ENCODE data around the gene ZNF823. TPM values are rescaled to one million over a fixed set of nuclear protein-coding genes. Genes with fewer than 3 reads are reported as not detected.

The ZNF823 gene
- polyA plus RNA-seq, 2 of the 4 experiments (the other 2 are of a cell fraction), result 2.9 to 3.7 TPM

GRCh38 chr19:11705474-11705873 is 33.3 kb downstream of the ZNF823 start:
- Histone ChIP-seq H3K4me1 (no peaks in the 10 kb centered on the region), H3K4me3 (no peak overlapping the region), H3K9me3 (peaks cover 3% of the 10 kb centered on the region; the same call in 2 of the 3 replicates), H3K27ac (no peak overlapping the region), H3K4me2 (no peak overlapping the region)
- 9% methylated on average over 3 of the region's 3 CpGs for WGBS (ENCODE audit: missing lambda C conversion rate)
- TF ChIP-seq RAD21 (conservative IDR thresholded peaks at IDR 0.05 in 1 of 2, IDR thresholded peaks at IDR 0.05 in 1 of 2) (no peak), SMC3 (IDR thresholded peaks at IDR 0.05) (no peak), HOXB5 (CRISPR knock-in tag; IDR thresholded peaks at IDR 0.05) (no peak), JUNB (IDR thresholded peaks at IDR 0.05) (no peak), NFE2L2 (conservative IDR thresholded peaks at IDR 0.05; ENCODE audit: low read length) (no peak), BHLHE40 (IDR thresholded peaks at IDR 0.05; ENCODE audit: low read depth, low read length) (no peak), E2F6 (IDR thresholded peaks at IDR 0.05; ENCODE audit: borderline replicate concordance, low read depth) (no peak), FOSL2 (IDR thresholded peaks at IDR 0.05) (no peak), FOSL2 (CRISPR knock-in tag; IDR thresholded peaks at IDR 0.05) (no peak), GATA3 (IDR thresholded peaks at IDR 0.05; ENCODE audit: borderline replicate concordance) (no peak), USF2 (IDR thresholded peaks at IDR 0.05) (no peak), TFCP2L1 (CRISPR knock-in tag; IDR thresholded peaks at IDR 0.05) (no peak), CBX2 (IDR thresholded peaks at IDR 0.05; ENCODE audit: borderline replicate concordance, low read depth) (no peak), JUN (IDR thresholded peaks at IDR 0.05) (no peak), REST (IDR thresholded peaks at IDR 0.05) (no peak), PHF8 (IDR thresholded peaks at IDR 0.05; ENCODE audit: borderline replicate concordance, low read depth) (no peak), ZSCAN20 (CRISPR knock-in tag; IDR thresholded peaks at IDR 0.05) (no peak)
- ChIA-PET POLR2A (no interaction called here), CTCF (interaction anchor here (0.5 kb wide), 1 partner anchor 134 kb away, joined by 3 read pairs; no protein-coding TSS in a partner anchor)
- DNase-seq (ENCODE audit: low read depth in 1 of 2, low spot score in 1 of 2) (no peak), ATAC-seq (no peak), FAIRE-seq (no peak)

GRCh38 chr19:11704626-11705025 is 34.1 kb downstream of the ZNF823 start:
- 5% methylated on average over 2 of the region's 2 CpGs for WGBS (ENCODE audit: missing lambda C conversion rate)
- Histone ChIP-seq H3K4me3 (no peak overlapping the region), H3K27ac (no peak overlapping the region), H3K4me2 (no peak overlapping the region), H3K9me3 (peaks cover 3% of the 10 kb centered on the region; the same call in 2 of the 3 replicates), H3K4me1 (no peaks in the 10 kb centered on the region)
- CTCF ChIA-PET, result no interaction called here
- no peak for ATAC-seq
- no peak for DNase-seq (ENCODE audit: low read depth in 1 of 2, low spot score in 1 of 2)
- FAIRE-seq, result no peak
- TF ChIP-seq MAFK (IDR thresholded peaks at IDR 0.05; ENCODE audit: partially characterized antibody) (no peak), NPAS2 (CRISPR knock-in tag; IDR thresholded peaks at IDR 0.05; ENCODE audit: borderline replicate concordance) (no peak), CBX2 (IDR thresholded peaks at IDR 0.05; ENCODE audit: borderline replicate concordance, low read depth) (no peak), HOXB5 (CRISPR knock-in tag; IDR thresholded peaks at IDR 0.05) (no peak), POLR2A (IDR thresholded peaks at IDR 0.05; ENCODE audit: low read length) (no peak), MYC (IDR thresholded peaks at IDR 0.05; ENCODE audit: borderline replicate concordance, low read length) (no peak), TP53 (CRISPR knock-in tag; IDR thresholded peaks at IDR 0.05) (no peak), RNF2 (IDR thresholded peaks at IDR 0.05; ENCODE audit: borderline replicate concordance, low read depth) (no peak), ZFP36 (IDR thresholded peaks at IDR 0.05; ENCODE audit: borderline replicate concordance, partially characterized antibody) (no peak), HEYL (CRISPR knock-in tag; IDR thresholded peaks at IDR 0.05) (no peak), HES2 (IDR thresholded peaks at IDR 0.05) (no peak), EP300 (IDR thresholded peaks at IDR 0.05) (no peak), HOXA7 (CRISPR knock-in tag; IDR thresholded peaks at IDR 0.05) (no peak), ESRRA (IDR thresholded peaks at IDR 0.05; ENCODE audit: borderline replicate concordance, low read length) (no peak), KDM1A (IDR thresholded peaks at IDR 0.05; ENCODE audit: low read depth) (no peak), ZC3H11A (IDR thresholded peaks at IDR 0.05) (no peak), CBX8 (IDR thresholded peaks at IDR 0.05) (no peak), HOXB13 (CRISPR knock-in tag; IDR thresholded peaks at IDR 0.05; ENCODE audit: low read depth) (no peak)
- POLR2A ChIA-PET, result no interaction called here

Measured in A549 (cell line).